AG09319 (cell line): ENCODE measurements around the gene PRDM11.
"Not testable (repeated sequence)": the region's sequence is repeated elsewhere in the genome, so short reads cannot be mapped to it uniquely, and the experiment has no call there.

ENCODE experiments used
- DNase-seq: peaks from one replicate; pipeline ENCODE4 v3.0.0-alpha.2; 2010; ENCODE audit warnings: low read depth; ENCODE audit errors: extremely low read depth
- TF ChIP-seq, protein P1 (sequence below): IDR thresholded peaks from 2 replicates; pipeline ENCODE4 v1.5.1; 2011; ENCODE audit warnings: low read depth, mild to moderate bottlenecking, inconsistent platforms, low read length, moderate library complexity

The PRDM11 gene

DNA sequence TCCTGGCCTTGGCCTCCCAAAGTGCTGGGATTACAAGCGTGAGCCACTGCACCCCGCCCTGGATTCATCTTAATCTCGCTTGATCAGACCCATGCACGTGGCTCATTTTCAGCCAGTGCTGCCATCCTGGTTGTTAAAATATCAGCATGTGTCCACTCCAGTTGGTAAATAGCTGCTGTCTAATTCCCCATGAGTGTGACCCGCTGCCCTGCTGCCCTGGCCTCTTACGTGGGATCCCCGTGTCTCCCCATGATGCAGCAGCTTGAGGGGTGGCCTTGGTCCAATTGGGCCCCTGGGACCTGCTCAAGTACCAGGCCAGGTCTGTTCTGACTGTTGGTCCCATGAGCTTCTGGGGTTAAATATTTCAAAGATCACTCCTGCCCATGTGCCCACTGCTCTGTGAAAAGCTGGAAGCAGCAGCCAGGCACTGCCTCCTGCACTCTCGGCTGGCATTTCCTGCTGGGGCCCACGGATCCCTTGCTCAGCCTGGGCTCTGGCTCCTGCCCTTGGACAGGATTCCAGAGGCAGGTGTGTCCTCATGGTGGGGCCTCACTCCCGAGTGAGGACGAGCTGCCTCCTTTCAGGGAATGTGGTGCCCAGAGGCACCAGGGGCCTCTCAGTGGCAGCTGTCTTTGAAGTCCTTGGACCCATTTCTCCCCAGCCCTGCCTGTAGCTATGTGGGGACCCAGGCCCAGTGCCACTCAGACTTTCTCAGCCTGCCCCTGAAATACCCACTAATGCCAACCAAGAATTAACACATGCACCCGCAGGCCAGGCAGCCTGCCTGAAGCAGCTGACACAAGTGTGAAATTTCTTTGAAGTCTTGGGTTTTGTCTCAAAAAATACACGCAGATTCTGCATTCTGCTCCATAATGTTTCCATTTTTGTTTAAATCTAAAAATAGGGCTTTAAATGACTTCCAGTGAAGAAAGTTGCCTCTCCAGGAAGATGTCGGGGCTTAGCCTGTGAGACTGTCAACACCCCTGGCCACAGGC lies 38.1 kb upstream of the PRDM11 start:
- TF ChIP-seq, protein P1, sequence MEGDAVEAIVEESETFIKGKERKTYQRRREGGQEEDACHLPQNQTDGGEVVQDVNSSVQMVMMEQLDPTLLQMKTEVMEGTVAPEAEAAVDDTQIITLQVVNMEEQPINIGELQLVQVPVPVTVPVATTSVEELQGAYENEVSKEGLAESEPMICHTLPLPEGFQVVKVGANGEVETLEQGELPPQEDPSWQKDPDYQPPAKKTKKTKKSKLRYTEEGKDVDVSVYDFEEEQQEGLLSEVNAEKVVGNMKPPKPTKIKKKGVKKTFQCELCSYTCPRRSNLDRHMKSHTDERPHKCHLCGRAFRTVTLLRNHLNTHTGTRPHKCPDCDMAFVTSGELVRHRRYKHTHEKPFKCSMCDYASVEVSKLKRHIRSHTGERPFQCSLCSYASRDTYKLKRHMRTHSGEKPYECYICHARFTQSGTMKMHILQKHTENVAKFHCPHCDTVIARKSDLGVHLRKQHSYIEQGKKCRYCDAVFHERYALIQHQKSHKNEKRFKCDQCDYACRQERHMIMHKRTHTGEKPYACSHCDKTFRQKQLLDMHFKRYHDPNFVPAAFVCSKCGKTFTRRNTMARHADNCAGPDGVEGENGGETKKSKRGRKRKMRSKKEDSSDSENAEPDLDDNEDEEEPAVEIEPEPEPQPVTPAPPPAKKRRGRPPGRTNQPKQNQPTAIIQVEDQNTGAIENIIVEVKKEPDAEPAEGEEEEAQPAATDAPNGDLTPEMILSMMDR: no peak
- DNase-seq: no peak

GRCh38 chr11:45109400-45109799 lies 37.0 kb upstream of the PRDM11 start:
- DNase-seq: no peak
- TF ChIP-seq, protein P1: no peak

GRCh38 chr11:45110562-45110961 lies 35.9 kb upstream of the PRDM11 start:
- TF ChIP-seq, protein P1: peak; percentile 65
- DNase-seq: peak; percentile 43

- DNase-seq: no peak
- TF ChIP-seq, protein P1: no peak
Measured at GRCh38 chr11:45113807-45114206, 32.6 kb upstream of the PRDM11 start.

- not testable (repeated sequence) for DNase-seq
Measured at GRCh38 chr11:45127836-45128235, 18.6 kb upstream of the PRDM11 start.

GRCh38 chr11:45133878-45134277 lies 12.6 kb upstream of the PRDM11 start:
- DNase-seq: no peak
- TF ChIP-seq, protein P1: no peak

DNA sequence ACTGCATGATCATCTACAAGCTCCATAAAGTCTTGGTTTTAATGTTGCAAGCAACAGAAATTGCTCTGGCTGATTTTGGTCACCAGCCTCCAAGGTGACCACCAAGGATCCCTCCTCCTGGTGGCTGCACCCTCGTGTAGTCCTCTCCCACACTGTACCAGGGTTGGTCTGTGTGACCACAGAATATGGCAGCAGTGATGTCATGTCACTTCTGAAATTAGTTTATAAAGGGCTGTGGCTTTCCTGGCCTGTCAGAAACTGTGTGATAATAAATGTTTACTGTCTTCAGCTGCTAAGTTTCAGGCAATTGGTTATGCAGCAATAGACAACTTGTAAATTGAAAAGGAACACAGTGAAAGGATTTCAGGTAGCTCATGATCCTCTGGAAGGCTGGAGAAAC lies 5.3 kb upstream of the PRDM11 start:
- DNase-seq: no peak
- TF ChIP-seq, protein P1: no peak
